ENCODE measurements around the gene MAML2. TPM values are rescaled to one million over a fixed set of nuclear protein-coding genes. Genes with fewer than 3 reads are reported as not detected.

Gene MAML2
- total and polyA plus RNA-seq, 9 of the 15 experiments (the other 6 are each of a cell fraction or from before 2014, with no cell fraction given): 0.79 to 6.8 (median 4.8) TPM

DNA sequence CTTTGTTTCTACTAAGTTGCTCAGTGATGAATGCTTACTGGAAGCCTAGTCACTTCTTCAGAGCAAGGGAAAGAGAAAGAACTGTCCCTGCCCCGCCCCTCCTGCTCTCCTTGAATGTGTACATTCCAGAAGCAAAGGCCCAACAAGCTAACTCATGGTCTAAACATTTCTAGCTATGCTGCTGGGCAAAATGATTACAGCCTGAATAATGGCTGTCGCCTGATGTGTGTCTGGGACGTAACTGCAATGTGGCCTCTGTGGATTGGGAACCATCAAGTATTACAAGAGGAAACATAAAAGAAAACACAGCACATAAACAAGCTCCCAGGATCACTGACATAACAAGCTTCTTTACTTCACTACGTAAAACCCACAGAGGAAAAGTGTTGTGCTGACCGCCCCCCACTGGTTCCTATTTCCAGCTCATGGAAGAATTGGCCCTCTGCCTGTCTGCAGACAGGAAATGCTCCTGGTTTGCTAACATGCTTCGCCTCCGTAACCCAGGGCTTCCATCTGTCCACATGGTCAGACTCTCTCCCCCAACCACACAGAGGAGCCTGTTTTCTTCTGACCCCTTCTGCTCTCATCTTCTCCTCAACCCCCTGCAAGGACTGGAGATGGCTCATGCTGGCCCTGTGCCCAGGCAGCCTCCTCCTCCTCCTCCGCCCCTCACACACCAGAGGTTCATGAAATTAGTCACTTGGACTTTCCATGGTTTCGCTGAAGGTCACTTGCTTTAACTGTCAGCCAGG is 187.2 kb downstream of the MAML2 start (continued):
- TF ChIP-seq PHF21A (IDR thresholded peaks at IDR 0.05; ENCODE audit: borderline replicate concordance, low read depth) (no peak), RFX1 (IDR thresholded peaks at IDR 0.05) (0 out of 2 replicates have a peak, but pooled peaks have one; percentile 42), HDGF (IDR thresholded peaks at IDR 0.05) (0 out of 2 replicates have a peak, but pooled peaks have one; percentile 45), JUND (IDR thresholded peaks at IDR 0.05; ENCODE audit: borderline replicate concordance, low read depth, low read length) (no peak), JUND (tag; IDR thresholded peaks at IDR 0.05; ENCODE audit: borderline replicate concordance, low read depth, low read length) (peak; percentile 18; the same call in 1 of the 3 replicates), RBM15 (IDR thresholded peaks at IDR 0.05; ENCODE audit: insufficient read depth, low read length) (no peak), PRPF4 (IDR thresholded peaks at IDR 0.05; ENCODE audit: insufficient read depth, low read depth, low read length, poor library complexity, severe bottlenecking) (no peak), PHTF2 (CRISPR knock-in tag; IDR thresholded peaks at IDR 0.05) (no peak), ZNF197 (CRISPR knock-in tag; IDR thresholded peaks at IDR 0.05; ENCODE audit: low read depth) (no peak), VEZF1 (CRISPR knock-in tag; IDR thresholded peaks at IDR 0.05) (no peak), ZNF224 (CRISPR knock-in tag; IDR thresholded peaks at IDR 0.05) (no peak), TCF3 (CRISPR knock-in tag; IDR thresholded peaks at IDR 0.05) (peak; percentile 30; the same call in 1 of the 2 replicates), SIRT6 (IDR thresholded peaks at IDR 0.05; ENCODE audit: low read depth, low read length) (no peak), ZNF263 (CRISPR knock-in tag; IDR thresholded peaks at IDR 0.05; ENCODE audit: borderline replicate concordance) (no peak), MAX (CRISPR knock-in tag; IDR thresholded peaks at IDR 0.05) (peak; percentile 66), CBX1 (IDR thresholded peaks at IDR 0.05; ENCODE audit: low read depth) (no peak; the same call in 1 of the 2 replicates), FOXP1 (CRISPR knock-in tag; IDR thresholded peaks at IDR 0.05) (no peak)
- TF ChIP-seq, protein P1, sequence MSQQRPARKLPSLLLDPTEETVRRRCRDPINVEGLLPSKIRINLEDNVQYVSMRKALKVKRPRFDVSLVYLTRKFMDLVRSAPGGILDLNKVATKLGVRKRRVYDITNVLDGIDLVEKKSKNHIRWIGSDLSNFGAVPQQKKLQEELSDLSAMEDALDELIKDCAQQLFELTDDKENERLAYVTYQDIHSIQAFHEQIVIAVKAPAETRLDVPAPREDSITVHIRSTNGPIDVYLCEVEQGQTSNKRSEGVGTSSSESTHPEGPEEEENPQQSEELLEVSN (IDR thresholded peaks at IDR 0.05; ENCODE audit: borderline replicate concordance in 1 of 2, extremely low read depth in 1 of 2, insufficient read depth in 1 of 2, insufficient read length in 1 of 2, low read depth in 1 of 2, low read length in 1 of 2, poor library complexity in 1 of 2, severe bottlenecking in 1 of 2): peak in 1 of 2 experiments; percentile 31

All from K562 (cell line).